ENCODE data around the gene PARP16. TPM values are rescaled to one million over a fixed set of nuclear protein-coding genes. Genes with fewer than 3 reads are reported as not detected.

PARP16 gene
- total and polyA plus RNA-seq, 9 of the 15 experiments (the other 6 are each of a cell fraction or from before 2014, with no cell fraction given): 3.0 to 9.9 (median 5.8) TPM

DNA sequence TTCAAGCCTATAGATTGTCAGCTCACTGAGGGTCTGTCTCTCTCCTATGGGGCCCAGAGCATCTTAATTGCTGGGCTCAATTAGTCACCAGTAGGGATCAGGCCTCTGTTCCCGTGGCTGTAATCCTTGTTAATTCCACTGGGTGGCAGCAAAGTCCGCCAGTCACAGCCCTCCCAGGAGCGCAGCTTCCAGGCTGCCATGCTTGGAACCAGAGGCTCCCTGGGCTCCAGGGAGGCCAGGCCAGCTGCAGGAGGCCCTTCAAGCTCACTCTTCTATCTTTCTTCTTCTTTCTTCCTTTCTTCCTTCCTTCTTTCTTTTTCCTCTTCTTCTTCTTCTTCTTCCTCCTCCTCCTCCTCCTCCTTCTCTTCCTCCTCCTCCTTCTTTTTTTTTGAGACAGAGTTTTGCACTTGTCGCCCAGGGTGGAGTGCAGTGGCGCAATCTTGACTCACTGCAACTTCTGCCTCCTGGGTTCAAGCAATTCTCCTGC lies 32.2 kb upstream of the PARP16 start (continued):
- TF ChIP-seq, protein P1, sequence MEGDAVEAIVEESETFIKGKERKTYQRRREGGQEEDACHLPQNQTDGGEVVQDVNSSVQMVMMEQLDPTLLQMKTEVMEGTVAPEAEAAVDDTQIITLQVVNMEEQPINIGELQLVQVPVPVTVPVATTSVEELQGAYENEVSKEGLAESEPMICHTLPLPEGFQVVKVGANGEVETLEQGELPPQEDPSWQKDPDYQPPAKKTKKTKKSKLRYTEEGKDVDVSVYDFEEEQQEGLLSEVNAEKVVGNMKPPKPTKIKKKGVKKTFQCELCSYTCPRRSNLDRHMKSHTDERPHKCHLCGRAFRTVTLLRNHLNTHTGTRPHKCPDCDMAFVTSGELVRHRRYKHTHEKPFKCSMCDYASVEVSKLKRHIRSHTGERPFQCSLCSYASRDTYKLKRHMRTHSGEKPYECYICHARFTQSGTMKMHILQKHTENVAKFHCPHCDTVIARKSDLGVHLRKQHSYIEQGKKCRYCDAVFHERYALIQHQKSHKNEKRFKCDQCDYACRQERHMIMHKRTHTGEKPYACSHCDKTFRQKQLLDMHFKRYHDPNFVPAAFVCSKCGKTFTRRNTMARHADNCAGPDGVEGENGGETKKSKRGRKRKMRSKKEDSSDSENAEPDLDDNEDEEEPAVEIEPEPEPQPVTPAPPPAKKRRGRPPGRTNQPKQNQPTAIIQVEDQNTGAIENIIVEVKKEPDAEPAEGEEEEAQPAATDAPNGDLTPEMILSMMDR (IDR thresholded peaks at IDR 0.05 in 2 of 3, conservative IDR thresholded peaks at IDR 0.05 in 1 of 3; ENCODE audit: insufficient read depth in 2 of 3, low read depth in 1 of 3, low read length in 3 of 3): peak; percentile 90 to 98 (median 98)
- TF ChIP-seq, protein P2, sequence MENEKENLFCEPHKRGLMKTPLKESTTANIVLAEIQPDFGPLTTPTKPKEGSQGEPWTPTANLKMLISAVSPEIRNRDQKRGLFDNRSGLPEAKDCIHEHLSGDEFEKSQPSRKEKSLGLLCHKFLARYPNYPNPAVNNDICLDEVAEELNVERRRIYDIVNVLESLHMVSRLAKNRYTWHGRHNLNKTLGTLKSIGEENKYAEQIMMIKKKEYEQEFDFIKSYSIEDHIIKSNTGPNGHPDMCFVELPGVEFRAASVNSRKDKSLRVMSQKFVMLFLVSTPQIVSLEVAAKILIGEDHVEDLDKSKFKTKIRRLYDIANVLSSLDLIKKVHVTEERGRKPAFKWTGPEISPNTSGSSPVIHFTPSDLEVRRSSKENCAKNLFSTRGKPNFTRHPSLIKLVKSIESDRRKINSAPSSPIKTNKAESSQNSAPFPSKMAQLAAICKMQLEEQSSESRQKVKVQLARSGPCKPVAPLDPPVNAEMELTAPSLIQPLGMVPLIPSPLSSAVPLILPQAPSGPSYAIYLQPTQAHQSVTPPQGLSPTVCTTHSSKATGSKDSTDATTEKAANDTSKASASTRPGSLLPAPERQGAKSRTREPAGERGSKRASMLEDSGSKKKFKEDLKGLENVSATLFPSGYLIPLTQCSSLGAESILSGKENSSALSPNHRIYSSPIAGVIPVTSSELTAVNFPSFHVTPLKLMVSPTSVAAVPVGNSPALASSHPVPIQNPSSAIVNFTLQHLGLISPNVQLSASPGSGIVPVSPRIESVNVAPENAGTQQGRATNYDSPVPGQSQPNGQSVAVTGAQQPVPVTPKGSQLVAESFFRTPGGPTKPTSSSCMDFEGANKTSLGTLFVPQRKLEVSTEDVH (IDR thresholded peaks at IDR 0.05; ENCODE audit: low read depth, partially characterized antibody): no peak
- TF ChIP-seq ZFX (CRISPR knock-in tag; IDR thresholded peaks at IDR 0.05): peak; percentile 21
- TF ChIP-seq ZNF408 (CRISPR knock-in tag; IDR thresholded peaks at IDR 0.05; ENCODE audit: low read depth): no peak
- no peak for TF ChIP-seq ZNF146 (CRISPR knock-in tag; IDR thresholded peaks at IDR 0.05; ENCODE audit: unreplicated experiment)
- TF ChIP-seq, protein P3, sequence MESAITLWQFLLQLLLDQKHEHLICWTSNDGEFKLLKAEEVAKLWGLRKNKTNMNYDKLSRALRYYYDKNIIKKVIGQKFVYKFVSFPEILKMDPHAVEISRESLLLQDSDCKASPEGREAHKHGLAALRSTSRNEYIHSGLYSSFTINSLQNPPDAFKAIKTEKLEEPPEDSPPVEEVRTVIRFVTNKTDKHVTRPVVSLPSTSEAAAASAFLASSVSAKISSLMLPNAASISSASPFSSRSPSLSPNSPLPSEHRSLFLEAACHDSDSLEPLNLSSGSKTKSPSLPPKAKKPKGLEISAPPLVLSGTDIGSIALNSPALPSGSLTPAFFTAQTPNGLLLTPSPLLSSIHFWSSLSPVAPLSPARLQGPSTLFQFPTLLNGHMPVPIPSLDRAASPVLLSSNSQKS (CRISPR knock-in tag; IDR thresholded peaks at IDR 0.05): no peak
- TF ChIP-seq, protein P4, sequence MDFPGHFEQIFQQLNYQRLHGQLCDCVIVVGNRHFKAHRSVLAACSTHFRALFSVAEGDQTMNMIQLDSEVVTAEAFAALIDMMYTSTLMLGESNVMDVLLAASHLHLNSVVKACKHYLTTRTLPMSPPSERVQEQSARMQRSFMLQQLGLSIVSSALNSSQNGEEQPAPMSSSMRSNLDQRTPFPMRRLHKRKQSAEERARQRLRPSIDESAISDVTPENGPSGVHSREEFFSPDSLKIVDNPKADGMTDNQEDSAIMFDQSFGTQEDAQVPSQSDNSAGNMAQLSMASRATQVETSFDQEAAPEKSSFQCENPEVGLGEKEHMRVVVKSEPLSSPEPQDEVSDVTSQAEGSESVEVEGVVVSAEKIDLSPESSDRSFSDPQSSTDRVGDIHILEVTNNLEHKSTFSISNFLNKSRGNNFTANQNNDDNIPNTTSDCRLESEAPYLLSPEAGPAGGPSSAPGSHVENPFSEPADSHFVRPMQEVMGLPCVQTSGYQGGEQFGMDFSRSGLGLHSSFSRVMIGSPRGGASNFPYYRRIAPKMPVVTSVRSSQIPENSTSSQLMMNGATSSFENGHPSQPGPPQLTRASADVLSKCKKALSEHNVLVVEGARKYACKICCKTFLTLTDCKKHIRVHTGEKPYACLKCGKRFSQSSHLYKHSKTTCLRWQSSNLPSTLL (IDR thresholded peaks at IDR 0.05): no peak
- TF ChIP-seq ZNF324 (CRISPR knock-in tag; IDR thresholded peaks at IDR 0.05): no peak
- no peak for TF ChIP-seq ZNF134 (CRISPR knock-in tag; conservative IDR thresholded peaks at IDR 0.05)
- peak in 1 of 2 experiments; percentile 57; a peak in 1 of 4 replicates for TF ChIP-seq SRF (CRISPR knock-in tag; IDR thresholded peaks at IDR 0.05)
- no peak for TF ChIP-seq NR1H2 (CRISPR knock-in tag; IDR thresholded peaks at IDR 0.05)
- TF ChIP-seq SMARCA5 (IDR thresholded peaks at IDR 0.05): no peak
- TF ChIP-seq ZNF384 (IDR thresholded peaks at IDR 0.05; ENCODE audit: low read depth, low read length): 0 out of 2 replicates have a peak, but pooled peaks have one; percentile 22
- TF ChIP-seq LARP7 (IDR thresholded peaks at IDR 0.05): 0 out of 2 replicates have a peak, but pooled peaks have one; percentile 58
- TF ChIP-seq, protein P5, sequence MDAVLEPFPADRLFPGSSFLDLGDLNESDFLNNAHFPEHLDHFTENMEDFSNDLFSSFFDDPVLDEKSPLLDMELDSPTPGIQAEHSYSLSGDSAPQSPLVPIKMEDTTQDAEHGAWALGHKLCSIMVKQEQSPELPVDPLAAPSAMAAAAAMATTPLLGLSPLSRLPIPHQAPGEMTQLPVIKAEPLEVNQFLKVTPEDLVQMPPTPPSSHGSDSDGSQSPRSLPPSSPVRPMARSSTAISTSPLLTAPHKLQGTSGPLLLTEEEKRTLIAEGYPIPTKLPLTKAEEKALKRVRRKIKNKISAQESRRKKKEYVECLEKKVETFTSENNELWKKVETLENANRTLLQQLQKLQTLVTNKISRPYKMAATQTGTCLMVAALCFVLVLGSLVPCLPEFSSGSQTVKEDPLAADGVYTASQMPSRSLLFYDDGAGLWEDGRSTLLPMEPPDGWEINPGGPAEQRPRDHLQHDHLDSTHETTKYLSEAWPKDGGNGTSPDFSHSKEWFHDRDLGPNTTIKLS (IDR thresholded peaks at IDR 0.05; ENCODE audit: borderline replicate concordance, low read depth): no peak
- no peak for TF ChIP-seq HNRNPH1 (optimal IDR thresholded peaks at IDR 0.05; ENCODE audit: low read depth, low read length)
- no peak for TF ChIP-seq POLR2AphosphoS2 (IDR thresholded peaks at IDR 0.05; ENCODE audit: low read length)

All from K562 (cell line).